ENCODE results near the gene PLCL2. TPM values are rescaled to one million over a fixed set of nuclear protein-coding genes. Genes with fewer than 3 reads are reported as not detected.

The PLCL2 gene
- total RNA-seq, 1 experiment from 2014 or later, result 32.1 TPM

GRCh38 chr3:16838561-16838960 lies 46.2 kb upstream of the PLCL2 start:
- Histone ChIP-seq H3K23me2 (ENCODE audit: insufficient read length, low read depth, low read length, poor library complexity, severe bottlenecking) (no peaks in the 10 kb centered on the region), H3K79me1 (ENCODE audit: insufficient read depth, low read depth, low read length, poor library complexity, severe bottlenecking) (no peaks in the 10 kb centered on the region), H3K9me3 (ENCODE audit: control insufficient read depth, low read depth, low read length) (no peaks in the 10 kb centered on the region), H3K56ac (ENCODE audit: insufficient read length, low read depth, low read length) (no peak overlapping the region), H4K20me1 (ENCODE audit: control insufficient read depth, insufficient read depth, insufficient read length) (no peaks in the 10 kb centered on the region), H2AFZ (ENCODE audit: low read length) (no peak overlapping the region), H4K8ac (replicated peaks; ENCODE audit: insufficient read length, low read depth, low read length) (no peak overlapping the region), H2BK5ac (ENCODE audit: insufficient read length, low read length) (no peak overlapping the region), H4K91ac (ENCODE audit: insufficient read length, low read depth, low read length) (no peak overlapping the region), H2BK20ac (ENCODE audit: low read depth, low read length, poor library complexity, severe bottlenecking) (no peak overlapping the region), H4K5ac (ENCODE audit: insufficient read length, low read depth, low read length) (no peak overlapping the region), H3T11ph (ENCODE audit: low read length) (no peak overlapping the region), H3K27me3 (ENCODE audit: insufficient read depth, low read length) (no peaks in the 10 kb centered on the region), H3K14ac (ENCODE audit: insufficient read depth, low read length) (no peak overlapping the region), H3K27ac (ENCODE audit: insufficient read length, low read depth, low read length) (no peak overlapping the region), H2AK5ac (ENCODE audit: insufficient read length, low read length) (no peak overlapping the region), H2BK12ac (ENCODE audit: insufficient read length, low read depth, low read length) (no peak overlapping the region), H3K79me2 (ENCODE audit: insufficient read depth, low read length) (no peaks in the 10 kb centered on the region), H3K4ac (ENCODE audit: low read depth, low read length) (no peak overlapping the region), H3K18ac (ENCODE audit: insufficient read length, low read depth, low read length) (no peak overlapping the region), H2BK120ac (ENCODE audit: low read depth, low read length, poor library complexity, severe bottlenecking) (no peak overlapping the region), H3K4me2 (ENCODE audit: insufficient read depth, insufficient read length, low read length) (no peak overlapping the region), H3K4me1 (ENCODE audit: insufficient read depth, low read length) (peaks cover 10% of the 10 kb centered on the region; the same call in 1 of the 2 replicates), H3K23ac (ENCODE audit: insufficient read length, low read depth, low read length) (no peak overlapping the region), H3K9ac (ENCODE audit: extremely low read depth, insufficient read length, low read length) (no peak overlapping the region), H2BK15ac (ENCODE audit: low read depth, low read length) (no peak overlapping the region)
- H3K9me3 Mint-ChIP-seq, result no peaks in the 10 kb centered on the region
- H3K27me3 Mint-ChIP-seq (ENCODE audit: low read depth), result no peaks in the 10 kb centered on the region
- WGBS (ENCODE audit: extremely low coverage, insufficient read length, low lambda C conversion rate), result no CpG with 5 or more reads among the region's 1 CpG
- TF ChIP-seq, protein P1, sequence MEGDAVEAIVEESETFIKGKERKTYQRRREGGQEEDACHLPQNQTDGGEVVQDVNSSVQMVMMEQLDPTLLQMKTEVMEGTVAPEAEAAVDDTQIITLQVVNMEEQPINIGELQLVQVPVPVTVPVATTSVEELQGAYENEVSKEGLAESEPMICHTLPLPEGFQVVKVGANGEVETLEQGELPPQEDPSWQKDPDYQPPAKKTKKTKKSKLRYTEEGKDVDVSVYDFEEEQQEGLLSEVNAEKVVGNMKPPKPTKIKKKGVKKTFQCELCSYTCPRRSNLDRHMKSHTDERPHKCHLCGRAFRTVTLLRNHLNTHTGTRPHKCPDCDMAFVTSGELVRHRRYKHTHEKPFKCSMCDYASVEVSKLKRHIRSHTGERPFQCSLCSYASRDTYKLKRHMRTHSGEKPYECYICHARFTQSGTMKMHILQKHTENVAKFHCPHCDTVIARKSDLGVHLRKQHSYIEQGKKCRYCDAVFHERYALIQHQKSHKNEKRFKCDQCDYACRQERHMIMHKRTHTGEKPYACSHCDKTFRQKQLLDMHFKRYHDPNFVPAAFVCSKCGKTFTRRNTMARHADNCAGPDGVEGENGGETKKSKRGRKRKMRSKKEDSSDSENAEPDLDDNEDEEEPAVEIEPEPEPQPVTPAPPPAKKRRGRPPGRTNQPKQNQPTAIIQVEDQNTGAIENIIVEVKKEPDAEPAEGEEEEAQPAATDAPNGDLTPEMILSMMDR (conservative IDR thresholded peaks at IDR 0.05), result no peak
- H3K4me1 Mint-ChIP-seq, result peaks cover 33 to 38% of the 10 kb centered on the region in 2 experiments
- H3K4me3 Mint-ChIP-seq, result no peak overlapping the region
- DNase-seq, result no peak
- H3K27ac Mint-ChIP-seq, result no peak overlapping the region
- no peaks in the 10 kb centered on the region for H3K36me3 Mint-ChIP-seq (ENCODE audit: insufficient read depth in 1 of 3, low read depth in 3 of 3)
